ENCODE data around the gene CCN6. TPM values are rescaled to one million over a fixed set of nuclear protein-coding genes. Genes with fewer than 3 reads are reported as not detected.

Gene CCN6
- total and polyA plus RNA-seq, 2 donors (not counting 1 experiment from before 2014, with no cell fraction given), result not detected

DNA sequence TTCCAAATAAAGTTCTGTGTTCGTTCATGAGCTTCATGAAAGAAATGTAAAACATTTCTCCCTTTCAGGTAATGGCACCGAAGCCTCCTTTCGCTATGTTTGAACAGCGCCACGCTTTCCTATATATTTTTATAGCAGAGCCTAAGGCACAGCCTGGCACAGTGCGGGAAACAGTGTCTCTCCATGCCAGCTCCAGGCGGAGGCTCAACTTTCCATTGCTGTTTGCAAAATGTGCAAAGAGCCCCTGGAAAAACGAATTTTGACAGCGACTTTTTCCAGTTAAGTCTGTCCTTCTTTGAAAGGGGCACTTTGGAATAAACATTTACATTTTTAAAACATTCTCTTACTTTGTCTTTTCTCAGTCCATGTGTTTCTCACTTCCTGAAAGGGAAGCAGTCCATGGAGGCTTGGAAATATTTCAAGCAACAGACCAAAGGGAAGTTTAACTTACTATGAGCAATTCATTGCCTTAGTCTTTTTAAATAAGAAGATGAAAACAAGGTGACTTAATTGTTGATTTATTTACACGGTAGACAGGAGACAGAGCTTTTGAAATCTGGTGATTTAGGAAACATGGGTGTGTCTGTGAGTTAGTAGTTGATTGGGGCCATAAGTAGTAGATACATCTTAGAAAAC lies 769 bp downstream of the CCN6 start:
- TF ChIP-seq, protein P1, sequence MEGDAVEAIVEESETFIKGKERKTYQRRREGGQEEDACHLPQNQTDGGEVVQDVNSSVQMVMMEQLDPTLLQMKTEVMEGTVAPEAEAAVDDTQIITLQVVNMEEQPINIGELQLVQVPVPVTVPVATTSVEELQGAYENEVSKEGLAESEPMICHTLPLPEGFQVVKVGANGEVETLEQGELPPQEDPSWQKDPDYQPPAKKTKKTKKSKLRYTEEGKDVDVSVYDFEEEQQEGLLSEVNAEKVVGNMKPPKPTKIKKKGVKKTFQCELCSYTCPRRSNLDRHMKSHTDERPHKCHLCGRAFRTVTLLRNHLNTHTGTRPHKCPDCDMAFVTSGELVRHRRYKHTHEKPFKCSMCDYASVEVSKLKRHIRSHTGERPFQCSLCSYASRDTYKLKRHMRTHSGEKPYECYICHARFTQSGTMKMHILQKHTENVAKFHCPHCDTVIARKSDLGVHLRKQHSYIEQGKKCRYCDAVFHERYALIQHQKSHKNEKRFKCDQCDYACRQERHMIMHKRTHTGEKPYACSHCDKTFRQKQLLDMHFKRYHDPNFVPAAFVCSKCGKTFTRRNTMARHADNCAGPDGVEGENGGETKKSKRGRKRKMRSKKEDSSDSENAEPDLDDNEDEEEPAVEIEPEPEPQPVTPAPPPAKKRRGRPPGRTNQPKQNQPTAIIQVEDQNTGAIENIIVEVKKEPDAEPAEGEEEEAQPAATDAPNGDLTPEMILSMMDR (IDR thresholded peaks at IDR 0.05), result no peak
- no peak for TF ChIP-seq EZH2 (IDR thresholded peaks at IDR 0.05; ENCODE audit: borderline replicate concordance, insufficient read depth, low read depth, low read length, poor library complexity, severe bottlenecking)
- no peaks in the 10 kb centered on the region for H3K9me3 Mint-ChIP-seq (ENCODE audit: insufficient read depth)
- Histone ChIP-seq H3K36me3 (replicated peaks in 1 of 2; ENCODE audit: control extremely low read depth in 1 of 2, control insufficient read depth in 1 of 2, extremely low read depth in 1 of 2, insufficient read depth in 2 of 2, low read length in 1 of 2) (no peaks in the 10 kb centered on the region), H3K4me2 (replicated peaks; ENCODE audit: low read depth, low read length, poor library complexity, severe bottlenecking) (no peak overlapping the region), H3K4me3 (ENCODE audit: control extremely low read depth in 1 of 5, extremely low read depth in 1 of 5, insufficient read depth in 1 of 5, low read depth in 2 of 5, low read length in 4 of 5) (no peak overlapping the region), H3K27me3 (replicated peaks in 1 of 4; ENCODE audit: control extremely low read depth in 1 of 4, control insufficient read depth in 3 of 4, insufficient read depth in 4 of 4, low read length in 3 of 4) (peaks cover 0 to 14% (median 0%) of the 10 kb centered on the region in 4 experiments), H3K27ac (ENCODE audit: low read length in 2 of 2) (no peak overlapping the region), H3K9ac (ENCODE audit: low read length) (no peak overlapping the region), H3K79me2 (ENCODE audit: control insufficient read depth, insufficient read depth, low read length) (no peaks in the 10 kb centered on the region), H3K9me3 (ENCODE audit: control extremely low read depth in 1 of 3, control insufficient read depth in 2 of 3, insufficient read depth in 1 of 3, low read length in 2 of 3) (no peaks in the 10 kb centered on the region), H4K20me1 (ENCODE audit: control insufficient read depth, insufficient read depth, low read length, poor library complexity, severe bottlenecking) (no peaks in the 10 kb centered on the region), H2AFZ (ENCODE audit: insufficient read depth, low read depth, low read length, poor library complexity, severe bottlenecking) (no peak overlapping the region), H3K4me1 (ENCODE audit: control insufficient read depth in 2 of 2, insufficient read depth in 2 of 2, low read length in 2 of 2) (no peaks in the 10 kb centered on the region)
- 95% methylated on average over 7 of the region's 10 CpGs for WGBS (ENCODE audit: insufficient coverage)
- no peak overlapping the region for H3K4me3 Mint-ChIP-seq
- no peak overlapping the region for H3K27ac Mint-ChIP-seq
- ATAC-seq (ENCODE audit: low read depth), result no peak
- intact Hi-C loops (cut with micrococcal nuclease), result no loop called here
- ChIA-PET POLR2A (no interaction called here), CTCF (interaction anchor here (0.9 kb wide), 1 partner anchor 344 kb away, joined by 3 read pairs; no protein-coding TSS in a partner anchor)
- H3K27me3 Mint-ChIP-seq, result peaks cover 7% of the 10 kb centered on the region
- no peaks in the 10 kb centered on the region for H3K4me1 Mint-ChIP-seq
- no peak for DNase-seq

DNA sequence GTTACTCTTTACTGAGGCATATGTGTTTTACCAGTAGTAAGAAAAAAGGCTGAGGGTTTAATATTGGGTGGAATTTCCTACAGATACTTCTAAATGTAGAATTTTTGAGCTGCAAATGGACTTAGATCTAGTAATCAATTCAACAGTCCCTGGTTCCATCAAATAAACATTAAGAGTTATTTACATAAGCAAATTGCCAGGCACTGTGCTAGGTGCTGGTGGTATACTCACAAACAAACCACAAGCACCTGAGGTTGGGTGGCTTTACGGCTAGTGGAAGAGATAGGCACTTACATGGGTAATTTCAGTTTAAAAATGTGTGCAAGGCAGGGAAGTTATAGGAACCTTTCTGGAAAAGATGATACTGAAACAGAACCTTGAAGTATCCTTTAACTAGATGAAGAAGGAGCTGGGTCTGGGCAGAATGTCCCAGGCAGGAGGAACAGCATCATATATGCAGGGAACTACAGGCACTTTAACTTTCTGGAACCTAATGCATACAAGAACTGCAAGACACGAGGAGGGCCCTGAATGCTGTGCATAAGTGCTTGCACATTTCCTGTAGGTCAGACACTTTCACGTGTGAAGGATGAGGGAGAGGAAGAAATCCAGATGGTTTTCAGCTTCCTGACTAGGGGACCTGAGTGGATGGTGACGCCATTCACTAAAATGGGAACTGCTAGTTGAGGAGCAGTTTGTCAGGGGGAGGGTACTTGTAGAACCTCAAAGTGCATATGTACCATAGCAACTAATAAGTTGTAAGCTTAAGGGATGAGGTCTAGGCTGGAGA lies 4.5 kb downstream of the CCN6 start:
- Histone ChIP-seq H3K79me2 (ENCODE audit: control insufficient read depth, insufficient read depth, low read length) (no peaks in the 10 kb centered on the region), H2AFZ (ENCODE audit: insufficient read depth, low read depth, low read length, poor library complexity, severe bottlenecking) (no peak overlapping the region), H3K4me2 (replicated peaks; ENCODE audit: low read depth, low read length, poor library complexity, severe bottlenecking) (no peak overlapping the region), H4K20me1 (ENCODE audit: control insufficient read depth, insufficient read depth, low read length, poor library complexity, severe bottlenecking) (no peaks in the 10 kb centered on the region), H3K36me3 (replicated peaks in 1 of 2; ENCODE audit: control extremely low read depth in 1 of 2, control insufficient read depth in 1 of 2, extremely low read depth in 1 of 2, insufficient read depth in 2 of 2, low read length in 1 of 2) (no peaks in the 10 kb centered on the region), H3K27me3 (replicated peaks in 1 of 4; ENCODE audit: control extremely low read depth in 1 of 4, control insufficient read depth in 3 of 4, insufficient read depth in 4 of 4, low read length in 3 of 4) (peaks cover 0 to 14% (median 0%) of the 10 kb centered on the region in 4 experiments), H3K4me3 (ENCODE audit: control extremely low read depth in 1 of 5, extremely low read depth in 1 of 5, insufficient read depth in 1 of 5, low read depth in 2 of 5, low read length in 4 of 5) (no peak overlapping the region), H3K9me3 (ENCODE audit: control extremely low read depth in 1 of 3, control insufficient read depth in 2 of 3, insufficient read depth in 1 of 3, low read length in 2 of 3) (no peaks in the 10 kb centered on the region), H3K9ac (ENCODE audit: low read length) (no peak overlapping the region), H3K27ac (ENCODE audit: low read length in 2 of 2) (no peak overlapping the region), H3K4me1 (ENCODE audit: control insufficient read depth in 2 of 2, insufficient read depth in 2 of 2, low read length in 2 of 2) (no peaks in the 10 kb centered on the region)
- intact Hi-C loops (cut with micrococcal nuclease), result no loop called here
- TF ChIP-seq, protein P1 (IDR thresholded peaks at IDR 0.05), result no peak
- TF ChIP-seq EZH2 (IDR thresholded peaks at IDR 0.05; ENCODE audit: borderline replicate concordance, insufficient read depth, low read depth, low read length, poor library complexity, severe bottlenecking), result no peak
- Mint-ChIP-seq H3K27me3 (peaks cover 5% of the 10 kb centered on the region), H3K4me3 (no peak overlapping the region), H3K27ac (no peak overlapping the region), H3K9me3 (ENCODE audit: insufficient read depth) (no peaks in the 10 kb centered on the region), H3K4me1 (no peaks in the 10 kb centered on the region)
- DNase-seq, result no peak
- ATAC-seq (ENCODE audit: low read depth), result no peak
- 41% methylated on average over 3 of the region's 4 CpGs for WGBS (ENCODE audit: insufficient coverage)
- ChIA-PET POLR2A (no interaction called here), CTCF (interaction anchor here (0.6 kb wide), 1 partner anchor 740 kb away, joined by 4 read pairs; no protein-coding TSS in a partner anchor)
